ENCODE measurements around the gene SLC39A5.
A peak's percentile ranks its signal among the peaks of the same experiment; 100 is the strongest.
"Not testable (repeated sequence)": the region's sequence is repeated elsewhere in the genome, so short reads cannot be mapped to it uniquely, and the experiment has no call there.

Gene SLC39A5

GRCh38 chr12:56229916-56230431 is at the start of gene SLC39A5:
TSS of gene SLC39A5 (plus strand) at chr12:56230051. CDS start at chr12:56231275, 1,224 bp downstream.
- DNase-seq (ENCODE audit: low read depth) = no peak

GRCh38 chr12:56186957-56187356 is 42.9 kb upstream of the SLC39A5 start:
- no peak for DNase-seq (ENCODE audit: low read depth)

GRCh38 chr12:56188131-56188777 is 41.6 kb upstream of the SLC39A5 start:
- DNase-seq (ENCODE audit: low read depth) = no peak

DNA sequence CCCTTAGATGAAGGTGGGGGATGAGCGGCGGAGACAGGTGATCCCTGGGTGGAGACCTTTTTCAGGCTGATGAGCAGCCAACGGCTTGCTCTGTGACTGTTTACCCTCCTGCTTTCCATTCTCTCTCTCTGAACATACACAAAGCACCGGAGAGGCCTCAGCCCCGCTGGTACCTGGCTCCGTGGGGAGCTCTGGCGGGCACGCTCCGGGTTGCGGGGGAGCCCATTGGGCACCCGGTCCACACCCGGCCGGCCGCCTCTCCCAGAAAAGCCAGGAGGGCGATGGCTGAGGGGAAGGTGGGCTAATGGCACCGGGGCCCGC is 41.1 kb upstream of the SLC39A5 start:
- no peak for DNase-seq (ENCODE audit: low read depth)

- peak; percentile 77 for DNase-seq (ENCODE audit: low read depth)
These were observed 40.5 kb upstream of the SLC39A5 start, which contains the start of gene SMARCC2 for GRCh38 chr12:56189099-56189917. TSS of gene SMARCC2 (minus strand) at chr12:56189483. CDS start at chr12:56189461, 22 bp downstream.

DNA sequence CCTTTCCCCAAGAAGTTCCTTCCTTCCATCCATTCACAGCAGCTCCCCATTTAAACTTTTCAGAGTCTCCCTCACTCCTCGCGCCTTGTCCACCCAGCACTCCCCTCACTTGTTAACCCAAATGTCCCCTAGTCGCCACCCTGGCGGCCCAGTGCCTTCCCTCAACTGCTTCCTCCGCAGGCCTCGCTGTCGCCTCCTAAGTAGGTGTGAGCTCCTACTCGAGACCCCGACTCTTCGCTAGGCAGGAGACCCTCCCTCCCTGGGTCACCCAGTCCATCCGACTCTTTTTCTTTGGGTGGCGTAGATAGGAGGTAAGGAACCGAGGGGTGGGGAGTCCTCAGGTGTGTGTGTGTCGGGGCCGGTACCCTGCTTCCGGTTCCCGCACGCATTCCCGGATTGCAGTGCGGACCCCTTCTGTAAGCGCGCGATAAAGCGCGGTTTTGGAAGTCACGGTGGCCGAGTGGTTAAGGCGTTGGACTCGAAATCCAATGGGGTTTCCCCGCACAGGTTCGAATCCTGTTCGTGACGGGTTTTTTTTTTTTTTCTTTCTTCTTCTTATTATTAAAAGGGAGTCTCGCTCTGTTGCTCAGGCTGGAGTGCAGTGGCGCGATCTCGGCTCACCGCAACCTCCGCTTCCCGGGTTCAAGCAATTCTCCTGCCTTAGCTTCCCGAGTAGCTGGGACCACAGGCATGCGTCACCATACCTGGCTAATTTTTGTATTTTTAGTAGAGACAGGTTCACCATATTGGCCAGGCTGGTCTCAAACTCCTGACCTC is 39.7 kb upstream of the SLC39A5 start:
- peak; percentile 68 for DNase-seq (ENCODE audit: low read depth)

DNA sequence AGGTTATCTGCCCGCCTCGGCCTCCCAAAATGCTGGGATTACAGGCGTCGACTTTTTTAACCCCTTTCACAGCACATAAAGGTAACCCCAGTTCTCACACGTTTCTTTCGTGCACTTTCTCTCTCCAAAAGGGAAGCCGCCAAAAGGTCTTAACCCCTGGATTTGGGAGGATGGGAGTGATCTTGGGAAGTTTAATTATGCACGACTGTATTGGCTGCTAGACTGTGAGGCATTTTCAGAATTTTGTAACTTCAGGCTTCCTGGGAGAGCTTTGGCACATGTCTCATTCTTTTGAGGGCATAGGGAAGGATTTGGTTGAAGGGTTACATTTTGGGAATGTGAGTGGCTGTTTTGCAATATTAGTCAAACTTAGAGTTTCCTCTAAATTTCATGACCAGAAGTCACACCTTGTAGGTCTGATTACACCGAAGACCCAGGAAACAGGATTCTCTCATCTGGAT is 39.1 kb upstream of the SLC39A5 start:
- DNase-seq (ENCODE audit: low read depth) = no peak

- no peak for DNase-seq (ENCODE audit: low read depth)
These were observed 37.3 kb upstream of the SLC39A5 start for GRCh38 chr12:56192582-56192981.

DNA sequence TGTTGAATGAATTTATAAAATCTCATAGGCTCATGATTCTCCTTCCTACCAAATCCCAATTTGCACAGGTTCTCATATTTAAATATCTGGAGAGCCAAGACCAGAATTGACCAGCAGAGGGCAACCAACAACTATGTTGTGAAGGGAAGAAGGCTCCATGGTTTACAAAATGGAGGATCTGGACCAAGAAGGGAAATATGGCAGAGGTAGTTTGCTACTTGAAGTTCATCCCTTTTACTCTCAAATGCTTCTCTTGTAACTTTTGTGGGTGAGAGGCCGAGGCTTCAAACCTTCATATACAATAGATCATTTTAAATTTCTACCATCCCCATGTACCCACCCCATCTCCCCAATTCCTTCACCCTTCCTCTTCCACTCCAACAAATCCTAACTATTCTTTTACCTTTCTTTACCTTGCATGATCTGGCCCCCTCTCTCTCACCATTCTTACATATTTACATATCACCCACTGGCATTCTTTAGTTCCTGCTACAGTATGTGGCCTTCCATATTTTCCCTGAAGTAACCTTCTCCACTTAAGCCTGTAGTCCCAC is 36.7 kb upstream of the SLC39A5 start:
- DNase-seq (ENCODE audit: low read depth) = peak; percentile 69

GRCh38 chr12:56196818-56197550 is 32.9 kb upstream of the SLC39A5 start:
- not testable (repeated sequence) for DNase-seq (ENCODE audit: low read depth)

- no peak for DNase-seq (ENCODE audit: low read depth)
These were observed 31.8 kb upstream of the SLC39A5 start for GRCh38 chr12:56197921-56198635.

- DNase-seq (ENCODE audit: low read depth) = no peak
These were observed 31.0 kb upstream of the SLC39A5 start for GRCh38 chr12:56198836-56199235.

GRCh38 chr12:56202366-56202765 is 27.5 kb upstream of the SLC39A5 start:
- DNase-seq (ENCODE audit: low read depth) = no peak

- no peak for DNase-seq (ENCODE audit: low read depth)
These were observed 27.0 kb upstream of the SLC39A5 start for GRCh38 chr12:56202838-56203237.

GRCh38 chr12:56204275-56204674 is 25.6 kb upstream of the SLC39A5 start:
- no peak for DNase-seq (ENCODE audit: low read depth)

- DNase-seq (ENCODE audit: low read depth) = no peak
These were observed 24.4 kb upstream of the SLC39A5 start for GRCh38 chr12:56205445-56205844.

DNA sequence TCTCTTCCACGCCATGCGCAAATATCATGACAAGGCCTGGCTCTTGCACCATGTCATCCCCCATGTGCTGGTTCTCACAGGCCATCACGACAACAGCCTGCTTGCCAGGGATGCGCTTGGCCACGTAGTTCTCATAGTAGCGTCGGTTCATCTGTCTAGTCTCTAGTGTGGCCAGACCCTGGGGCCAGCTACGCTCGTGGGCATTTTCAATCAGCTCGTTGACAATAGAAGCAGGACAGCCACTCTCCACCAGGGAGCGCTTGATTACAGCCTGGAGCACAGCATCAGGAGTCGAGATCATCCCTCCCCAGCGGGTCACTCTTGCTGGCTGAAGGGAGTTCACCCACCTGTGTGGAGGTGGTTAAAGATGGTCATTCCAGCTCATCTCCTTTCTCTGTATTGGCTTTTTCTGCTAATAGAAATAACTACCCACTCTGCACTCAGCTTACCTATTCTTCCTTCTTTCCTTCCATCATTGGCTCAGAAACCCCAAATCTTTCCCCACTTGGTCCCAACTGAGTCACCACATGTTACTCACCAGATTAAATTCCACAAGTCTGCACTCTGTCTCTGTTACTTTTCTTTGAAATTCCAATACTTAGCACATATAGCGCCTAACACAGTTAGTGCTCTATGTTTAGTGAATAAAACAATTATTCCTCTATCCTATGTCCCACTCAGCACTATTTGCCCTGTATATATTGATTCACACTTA is 23.2 kb upstream of the SLC39A5 start:
- DNase-seq (ENCODE audit: low read depth) = no peak

- DNase-seq (ENCODE audit: low read depth) = no peak
These were observed 21.8 kb upstream of the SLC39A5 start for GRCh38 chr12:56208006-56208405.

DNA sequence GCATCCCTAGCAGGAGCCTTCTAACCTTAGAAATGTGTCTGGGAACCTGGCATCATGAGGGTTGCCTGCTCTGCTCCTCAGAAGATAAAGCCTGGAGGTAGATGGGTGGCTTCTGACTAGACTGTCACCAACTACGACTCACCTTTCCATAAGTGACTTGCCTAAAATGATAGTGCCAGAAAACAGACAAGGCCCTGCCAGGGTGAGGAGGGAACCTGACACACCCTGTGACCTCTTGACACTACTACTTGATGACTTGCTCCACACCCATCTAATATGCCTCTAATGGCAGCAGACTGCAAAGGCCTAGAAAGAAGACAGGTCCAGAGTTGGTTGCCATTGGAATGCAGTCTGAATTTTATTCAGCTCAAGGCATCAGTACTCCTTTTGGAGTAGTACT is 17.5 kb upstream of the SLC39A5 start:
- DNase-seq (ENCODE audit: low read depth) = no peak

- DNase-seq (ENCODE audit: low read depth) = no peak
These were observed 16.0 kb upstream of the SLC39A5 start for GRCh38 chr12:56213878-56214277.

Measured in stimulated activated CD4-positive, alpha-beta T cell treated with anti-CD3 and anti-CD28 coated beads, Interleukin-2, amount 100 ng/mL, for 4 hours (primary cell).